Vagina (tissue), 2 donors: ENCODE data around the gene OR52R1. TPM values are rescaled to one million over a fixed set of nuclear protein-coding genes. Genes with fewer than 3 reads are reported as not detected.
"Not testable (repeated sequence)": the region's sequence is repeated elsewhere in the genome, so short reads cannot be mapped to it uniquely, and the experiment has no call there.

Experiments
- DNase-seq, 2 donors: peaks; one replicate each; pipeline ENCODE4 v3.0.0-alpha.2; 2017; ENCODE audit errors: extremely low spot score in 2 of 2
- H3K27ac ChIP-seq: fragments of 200-600 bp; sonication (generic); one replicate; pipeline ENCODE4 v1.5.1; 2019
- H3K27me3 ChIP-seq: fragments of 200-600 bp; sonication (generic); one replicate; pipeline ENCODE4 v1.5.1; 2019
- H3K36me3 ChIP-seq, 2 donors: fragments of 200-600 bp; sonication (generic); one replicate each; pipeline ENCODE4 v1.5.1; 2017 to 2019
- H3K4me1 ChIP-seq: fragments of 200-600 bp; sonication (generic); one replicate; pipeline ENCODE4 v1.5.1; 2019
- H3K4me3 ChIP-seq, 2 donors: fragments of 200-600 bp; sonication (generic); 1 replicate in 1 of 2; 2 replicates in 1 of 2; pipeline ENCODE4 v1.5.1; 2016 to 2019
- H3K9me3 ChIP-seq: fragments of 200-600 bp; sonication (generic); one replicate; pipeline ENCODE4 v1.5.1; 2019
- CTCF ChIP-seq, 3 experiments: fragments of 450-650 bp in 2 of 3; fragments of 200-600 bp in 1 of 3; sonication (generic) in 1 of 3; IDR thresholded peaks; one replicate each; pipeline ENCODE4 v1.5.1; 2017 to 2019; ENCODE audit warnings: antibody characterized with exemption in 3 of 3, mild to moderate bottlenecking in 2 of 3, moderate library complexity in 2 of 3
- POLR2A ChIP-seq, 2 donors: fragments of 450-650 bp; IDR thresholded peaks; one replicate each; pipeline ENCODE4 v1.6.1; 2017; ENCODE audit warnings: antibody characterized with exemption in 2 of 2, mild to moderate bottlenecking in 2 of 2, moderate library complexity in 2 of 2
- POLR2AphosphoS5 ChIP-seq, 2 donors: sonication (generic); formaldehyde crosslinking; IDR thresholded peaks; one replicate each; pipeline ENCODE4 v1.9.0; 2017; ENCODE audit warnings: antibody characterized with exemption in 2 of 2, mild to moderate bottlenecking in 2 of 2, low read depth in 1 of 2; ENCODE audit not compliant: insufficient read depth in 1 of 2
- intact Hi-C: fragments of 100-400 bp; cut with DNase I; formaldehyde crosslinking; loops from one replicate; pipeline ENCODE4 v1.15.1; 2023
- total RNA-seq: library from RNA; depleted of rRNA; stranded (reverse); fragments of >200 nt; gene quantifications from one replicate; pipeline ENCODE4 v1.2.3, GENCODE V29; 2016

OR52R1 gene
- total RNA-seq, 1 donor from 2014 or later, result not detected

GRCh38 chr11:4808476-4808875 lies 4.3 kb upstream of the OR52R1 start:
- intact Hi-C loops, result no loop called here

GRCh38 chr11:4801316-4801715 lies 2.9 kb downstream of the OR52R1 start:
- intact Hi-C loops, H3K27ac ChIP-seq, H3K4me1 ChIP-seq, H3K4me3 ChIP-seq, H3K9me3 ChIP-seq, DNase-seq, H3K27me3 ChIP-seq, H3K36me3 ChIP-seq: not testable (repeated sequence)

More at GRCh38 chr11:4808476-4808875, 4.3 kb upstream of the OR52R1 start:
- Histone ChIP-seq H3K4me1 (no peaks in the 10 kb centered on the region), H3K36me3 (no peaks in the 10 kb centered on the region), H3K27me3 (no peaks in the 10 kb centered on the region), H3K27ac (no peak overlapping the region), H3K4me3 (no peak overlapping the region), H3K9me3 (no peaks in the 10 kb centered on the region)
- no peak for DNase-seq
- TF ChIP-seq POLR2A (IDR thresholded peaks at IDR 0.05) (no peak), CTCF (IDR thresholded peaks at IDR 0.05) (no peak), POLR2AphosphoS5 (IDR thresholded peaks at IDR 0.05; ENCODE audit: insufficient read depth in 1 of 2, low read depth in 1 of 2) (no peak)

- H3K4me3 ChIP-seq, result no peak overlapping the region
- TF ChIP-seq POLR2A (IDR thresholded peaks at IDR 0.05) (no peak), CTCF (IDR thresholded peaks at IDR 0.05) (no peak)
- H3K36me3 ChIP-seq, result no peaks in the 10 kb centered on the region
- H3K9me3 ChIP-seq, result no peaks in the 10 kb centered on the region
- intact Hi-C loops, result no loop called here
- DNase-seq, result no peak
- H3K27ac ChIP-seq, result no peak overlapping the region
- H3K27me3 ChIP-seq, result no peaks in the 10 kb centered on the region
- no peaks in the 10 kb centered on the region for H3K4me1 ChIP-seq
Observed at GRCh38 chr11:4798427-4799183, 5.6 kb downstream of the OR52R1 start.

GRCh38 chr11:4797206-4797605 lies 7.0 kb downstream of the OR52R1 start:
- no peaks in the 10 kb centered on the region for H3K27me3 ChIP-seq
- no peak for TF ChIP-seq CTCF (IDR thresholded peaks at IDR 0.05)
- TF ChIP-seq POLR2A (IDR thresholded peaks at IDR 0.05), result no peak
- TF ChIP-seq POLR2AphosphoS5 (IDR thresholded peaks at IDR 0.05; ENCODE audit: insufficient read depth in 1 of 2, low read depth in 1 of 2), result no peak
- H3K4me3 ChIP-seq, result no peak overlapping the region
- no peaks in the 10 kb centered on the region for H3K36me3 ChIP-seq
- intact Hi-C loops, result no loop called here
- no peak for DNase-seq
- no peak overlapping the region for H3K27ac ChIP-seq
- H3K9me3 ChIP-seq, result no peaks in the 10 kb centered on the region
- H3K4me1 ChIP-seq, result no peaks in the 10 kb centered on the region

- H3K9me3 ChIP-seq, result no peaks in the 10 kb centered on the region
- H3K27ac ChIP-seq, result no peak overlapping the region
- no peaks in the 10 kb centered on the region for H3K27me3 ChIP-seq
- no peaks in the 10 kb centered on the region for H3K4me1 ChIP-seq
- H3K36me3 ChIP-seq, result no peaks in the 10 kb centered on the region
- no peak for DNase-seq
- TF ChIP-seq POLR2AphosphoS5 (IDR thresholded peaks at IDR 0.05; ENCODE audit: insufficient read depth in 1 of 2, low read depth in 1 of 2) (no peak), CTCF (IDR thresholded peaks at IDR 0.05) (no peak), POLR2A (IDR thresholded peaks at IDR 0.05) (no peak)
- no peak overlapping the region for H3K4me3 ChIP-seq
- intact Hi-C loops, result no loop called here
Observed at GRCh38 chr11:4782454-4782853, 21.7 kb downstream of the OR52R1 start.
